Right lobe of liver (tissue), 4 donors: ENCODE data around the gene BARD1.

Experiments
- POLR2A ChIP-seq: fragments of 450-650 bp; IDR thresholded peaks from one replicate; pipeline ENCODE4 v1.6.1; 2017; ENCODE audit warnings: antibody characterized with exemption, mild to moderate bottlenecking
- TF ChIP-seq, protein P1 (sequence below), 4 donors: fragments of 200-600 bp in 3 of 4; fragments of 450-650 bp in 1 of 4; IDR thresholded peaks; one replicate each; pipeline versions ENCODE4 v1.5.1 to v1.8.0; 2016 to 2022; ENCODE audit warnings: antibody characterized with exemption in 4 of 4, mild to moderate bottlenecking in 2 of 4
- donor health status: DM: no; HTN: no; CAD: no.
- donor health status: DM: no; HTN: no; CAD: no.
- donor health status: DM: no; HTN: yes; CAD: no.

DNA sequence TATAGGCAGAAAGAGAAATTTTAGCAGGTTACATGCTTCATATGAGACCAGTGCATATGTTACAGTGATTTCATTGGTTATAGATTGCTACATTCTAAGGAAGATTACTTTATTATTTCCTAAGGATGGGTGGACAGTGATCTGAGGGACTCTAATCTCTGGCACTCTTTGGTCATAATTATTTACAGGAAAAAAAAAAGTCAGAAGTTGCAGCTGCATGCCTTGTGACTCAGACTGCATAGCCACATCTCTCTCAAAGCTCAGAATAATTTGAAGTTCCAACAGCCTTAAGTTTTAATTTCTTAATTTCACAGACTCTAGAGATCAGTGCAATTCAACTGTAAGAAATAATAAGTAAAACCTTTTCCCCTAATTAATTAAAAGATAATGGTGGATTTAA is 27.1 kb upstream of the BARD1 start:
- TF ChIP-seq, protein P1, sequence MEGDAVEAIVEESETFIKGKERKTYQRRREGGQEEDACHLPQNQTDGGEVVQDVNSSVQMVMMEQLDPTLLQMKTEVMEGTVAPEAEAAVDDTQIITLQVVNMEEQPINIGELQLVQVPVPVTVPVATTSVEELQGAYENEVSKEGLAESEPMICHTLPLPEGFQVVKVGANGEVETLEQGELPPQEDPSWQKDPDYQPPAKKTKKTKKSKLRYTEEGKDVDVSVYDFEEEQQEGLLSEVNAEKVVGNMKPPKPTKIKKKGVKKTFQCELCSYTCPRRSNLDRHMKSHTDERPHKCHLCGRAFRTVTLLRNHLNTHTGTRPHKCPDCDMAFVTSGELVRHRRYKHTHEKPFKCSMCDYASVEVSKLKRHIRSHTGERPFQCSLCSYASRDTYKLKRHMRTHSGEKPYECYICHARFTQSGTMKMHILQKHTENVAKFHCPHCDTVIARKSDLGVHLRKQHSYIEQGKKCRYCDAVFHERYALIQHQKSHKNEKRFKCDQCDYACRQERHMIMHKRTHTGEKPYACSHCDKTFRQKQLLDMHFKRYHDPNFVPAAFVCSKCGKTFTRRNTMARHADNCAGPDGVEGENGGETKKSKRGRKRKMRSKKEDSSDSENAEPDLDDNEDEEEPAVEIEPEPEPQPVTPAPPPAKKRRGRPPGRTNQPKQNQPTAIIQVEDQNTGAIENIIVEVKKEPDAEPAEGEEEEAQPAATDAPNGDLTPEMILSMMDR (IDR thresholded peaks at IDR 0.05): no peak
- TF ChIP-seq POLR2A: no peak
